Epithelial cell of proximal tubule (primary cell): ENCODE data around the gene EFCAB9. TPM values are rescaled to one million over a fixed set of nuclear protein-coding genes. Genes with fewer than 3 reads are reported as not detected.

Experiments used
- DNase-seq: peaks from one replicate; pipeline ENCODE4 v3.0.0-alpha.2; 2011; ENCODE audit warnings: low read depth
- H3K4me3 ChIP-seq: 2 replicates; pipeline ENCODE4 v1.5.1; 2011; ENCODE audit warnings: low read depth, mild to moderate bottlenecking, low read length
- CTCF ChIP-seq: conservative IDR thresholded peaks from 2 replicates; pipeline ENCODE4 v1.5.1; 2012; ENCODE audit warnings: low read depth, mild to moderate bottlenecking, low read length
- total RNA-seq: library from RNA; depleted of rRNA; stranded (reverse); fragments of >200 nt; gene quantifications from 2 replicates; pipeline ENCODE4 v1.2.3, GENCODE V29; 2015

EFCAB9 gene
- total RNA-seq, 1 donor from 2014 or later, result not detected

- no peak for DNase-seq
- no peak overlapping the region for H3K4me3 ChIP-seq
- no peak for TF ChIP-seq CTCF
Measured at GRCh38 chr5:172238334-172238733, 44.4 kb downstream of the EFCAB9 start.

GRCh38 chr5:172243302-172243701 is 49.3 kb downstream of the EFCAB9 start:
- no peak for TF ChIP-seq CTCF
- DNase-seq, result no peak
- H3K4me3 ChIP-seq, result no peak overlapping the region

GRCh38 chr5:172245046-172245445 is 51.1 kb downstream of the EFCAB9 start:
- no peak overlapping the region for H3K4me3 ChIP-seq
- TF ChIP-seq CTCF, result no peak
- no peak for DNase-seq

GRCh38 chr5:172245703-172246125 is 51.7 kb downstream of the EFCAB9 start:
- DNase-seq, result no peak
- no peak overlapping the region for H3K4me3 ChIP-seq
- TF ChIP-seq CTCF, result no peak

GRCh38 chr5:172248637-172249036 is 54.7 kb downstream of the EFCAB9 start:
- no peak overlapping the region for H3K4me3 ChIP-seq
- DNase-seq, result no peak
- TF ChIP-seq CTCF, result no peak

- no peak overlapping the region for H3K4me3 ChIP-seq
- no peak for TF ChIP-seq CTCF
- no peak for DNase-seq
Measured at GRCh38 chr5:172251419-172251818, 57.4 kb downstream of the EFCAB9 start.

- no peak for DNase-seq
- H3K4me3 ChIP-seq, result no peak overlapping the region
- no peak for TF ChIP-seq CTCF
Measured at GRCh38 chr5:172252501-172252900, 58.5 kb downstream of the EFCAB9 start.
